ENCODE results near the gene TTC21A.

The TTC21A gene

DNA sequence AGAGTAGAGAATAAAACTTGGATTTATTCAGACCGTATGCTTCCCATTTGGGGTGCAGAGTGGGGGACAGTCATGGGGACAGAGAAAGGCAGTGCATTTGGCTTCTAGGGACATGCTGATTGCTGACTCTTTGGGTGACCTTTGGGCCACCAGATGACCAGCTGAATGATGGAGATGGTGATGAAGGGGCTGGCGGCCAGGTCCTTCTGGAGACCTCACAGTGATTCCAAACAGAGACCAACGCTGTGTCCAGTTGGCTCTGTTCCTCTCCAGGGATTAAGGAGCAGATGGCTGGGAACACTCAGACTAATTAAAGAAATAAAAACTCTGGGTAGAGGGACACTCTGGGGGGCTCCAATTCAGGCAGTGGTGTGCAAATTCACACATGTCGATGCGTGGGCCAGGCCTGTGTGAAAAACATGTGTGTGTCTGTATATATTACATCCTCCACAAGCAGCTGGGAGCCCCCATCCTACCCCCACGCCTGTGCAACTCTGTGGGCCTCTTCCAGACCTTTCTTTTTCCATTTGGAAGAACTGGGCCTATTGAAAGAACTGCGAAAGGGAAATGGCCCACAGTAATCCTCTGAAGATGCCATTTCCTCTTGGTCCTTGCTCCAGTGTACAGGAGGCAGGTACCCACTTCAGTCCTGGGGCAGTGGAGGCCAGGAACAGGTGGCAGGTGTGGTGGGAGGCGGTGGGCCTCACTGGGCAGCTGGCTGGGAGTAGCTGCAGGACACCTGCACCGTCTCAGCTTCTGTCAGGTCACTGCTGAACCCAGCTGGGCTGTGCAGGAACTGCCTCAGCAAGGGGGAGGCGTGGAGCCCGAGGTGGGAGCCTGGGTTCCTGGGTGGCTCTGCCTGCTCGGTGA, 76.0 kb downstream of the TTC21A start:
- Histone ChIP-seq H3K4me2 (ENCODE audit: low read depth, low read length, poor library complexity, severe bottlenecking) (no peak overlapping the region), H3K9me2 (replicated peaks; ENCODE audit: insufficient read depth, low read length) (no peaks in the 10 kb centered on the region), H3F3A (ENCODE audit: insufficient read depth) (peaks cover 4% of the 10 kb centered on the region; the same call in 1 of the 2 replicates), H3K36me3 (ENCODE audit: low read length) (no peaks in the 10 kb centered on the region), H4K20me1 (ENCODE audit: low read depth, low read length) (no peaks in the 10 kb centered on the region), H3K27me3 (ENCODE audit: low read length) (no peaks in the 10 kb centered on the region), H3K9ac (ENCODE audit: low read length) (no peak overlapping the region), H2AFZ (ENCODE audit: low read depth, low read length, severe bottlenecking) (no peak overlapping the region), H3K27ac (ENCODE audit: low read depth, low read length) (no peak overlapping the region), H3K9me3 (ENCODE audit: insufficient read depth, low read length) (no peaks in the 10 kb centered on the region), H3K79me2 (ENCODE audit: insufficient read depth, low read length) (no peaks in the 10 kb centered on the region), H3K4me3 (ENCODE audit: insufficient read depth, low read length, poor library complexity, severe bottlenecking) (no peak overlapping the region)
- TF ChIP-seq, protein P1, sequence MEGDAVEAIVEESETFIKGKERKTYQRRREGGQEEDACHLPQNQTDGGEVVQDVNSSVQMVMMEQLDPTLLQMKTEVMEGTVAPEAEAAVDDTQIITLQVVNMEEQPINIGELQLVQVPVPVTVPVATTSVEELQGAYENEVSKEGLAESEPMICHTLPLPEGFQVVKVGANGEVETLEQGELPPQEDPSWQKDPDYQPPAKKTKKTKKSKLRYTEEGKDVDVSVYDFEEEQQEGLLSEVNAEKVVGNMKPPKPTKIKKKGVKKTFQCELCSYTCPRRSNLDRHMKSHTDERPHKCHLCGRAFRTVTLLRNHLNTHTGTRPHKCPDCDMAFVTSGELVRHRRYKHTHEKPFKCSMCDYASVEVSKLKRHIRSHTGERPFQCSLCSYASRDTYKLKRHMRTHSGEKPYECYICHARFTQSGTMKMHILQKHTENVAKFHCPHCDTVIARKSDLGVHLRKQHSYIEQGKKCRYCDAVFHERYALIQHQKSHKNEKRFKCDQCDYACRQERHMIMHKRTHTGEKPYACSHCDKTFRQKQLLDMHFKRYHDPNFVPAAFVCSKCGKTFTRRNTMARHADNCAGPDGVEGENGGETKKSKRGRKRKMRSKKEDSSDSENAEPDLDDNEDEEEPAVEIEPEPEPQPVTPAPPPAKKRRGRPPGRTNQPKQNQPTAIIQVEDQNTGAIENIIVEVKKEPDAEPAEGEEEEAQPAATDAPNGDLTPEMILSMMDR (IDR thresholded peaks at IDR 0.05; ENCODE audit: insufficient read depth, low read length, poor library complexity, severe bottlenecking): no peak
- no peak for TF ChIP-seq EZH2phosphoT487 (conservative IDR thresholded peaks at IDR 0.05; ENCODE audit: low read length)

- Histone ChIP-seq H2AFZ (ENCODE audit: low read depth, low read length, severe bottlenecking) (no peak overlapping the region), H3K4me2 (ENCODE audit: low read depth, low read length, poor library complexity, severe bottlenecking) (no peak overlapping the region), H3K9me2 (replicated peaks; ENCODE audit: insufficient read depth, low read length) (no peaks in the 10 kb centered on the region), H3K79me2 (ENCODE audit: insufficient read depth, low read length) (no peaks in the 10 kb centered on the region), H3K9ac (ENCODE audit: low read length) (no peak overlapping the region), H3K9me3 (ENCODE audit: insufficient read depth, low read length) (no peaks in the 10 kb centered on the region), H3K27me3 (ENCODE audit: low read length) (no peaks in the 10 kb centered on the region), H3F3A (ENCODE audit: insufficient read depth) (peaks cover 4% of the 10 kb centered on the region; the same call in 1 of the 2 replicates), H3K4me3 (ENCODE audit: insufficient read depth, low read length, poor library complexity, severe bottlenecking) (no peak overlapping the region), H4K20me1 (ENCODE audit: low read depth, low read length) (no peaks in the 10 kb centered on the region), H3K36me3 (ENCODE audit: low read length) (no peaks in the 10 kb centered on the region), H3K27ac (ENCODE audit: low read depth, low read length) (no peak overlapping the region)
- TF ChIP-seq, protein P1 (IDR thresholded peaks at IDR 0.05; ENCODE audit: insufficient read depth, low read length, poor library complexity, severe bottlenecking): no peak
- TF ChIP-seq EZH2phosphoT487 (conservative IDR thresholded peaks at IDR 0.05; ENCODE audit: low read length): no peak
Observed at GRCh38 chr3:39184081-39184967, 76.8 kb downstream of the TTC21A start.

- Histone ChIP-seq H3F3A (ENCODE audit: insufficient read depth) (peaks cover 4% of the 10 kb centered on the region; the same call in 1 of the 2 replicates), H3K36me3 (ENCODE audit: low read length) (no peaks in the 10 kb centered on the region), H3K79me2 (ENCODE audit: insufficient read depth, low read length) (no peaks in the 10 kb centered on the region), H3K9me2 (replicated peaks; ENCODE audit: insufficient read depth, low read length) (no peaks in the 10 kb centered on the region), H3K27me3 (ENCODE audit: low read length) (no peaks in the 10 kb centered on the region), H3K4me3 (ENCODE audit: insufficient read depth, low read length, poor library complexity, severe bottlenecking) (no peak overlapping the region), H3K27ac (ENCODE audit: low read depth, low read length) (no peak overlapping the region), H2AFZ (ENCODE audit: low read depth, low read length, severe bottlenecking) (no peak overlapping the region), H3K4me2 (ENCODE audit: low read depth, low read length, poor library complexity, severe bottlenecking) (no peak overlapping the region), H4K20me1 (ENCODE audit: low read depth, low read length) (no peaks in the 10 kb centered on the region), H3K9me3 (ENCODE audit: insufficient read depth, low read length) (no peaks in the 10 kb centered on the region), H3K9ac (ENCODE audit: low read length) (no peak overlapping the region)
- TF ChIP-seq, protein P1 (IDR thresholded peaks at IDR 0.05; ENCODE audit: insufficient read depth, low read length, poor library complexity, severe bottlenecking): no peak
- TF ChIP-seq EZH2phosphoT487 (conservative IDR thresholded peaks at IDR 0.05; ENCODE audit: low read length): no peak
Observed at GRCh38 chr3:39184968-39185285, 77.4 kb downstream of the TTC21A start.
